ENCODE measurements around the gene POLD4. TPM values are rescaled to one million over a fixed set of nuclear protein-coding genes. Genes with fewer than 3 reads are reported as not detected.

POLD4 gene
- total RNA-seq, 1 experiment from 2014 or later = 78.7 TPM

- ChIA-PET POLR2A (interaction anchor here (1.2 to 1.6 kb wide), 2 partner anchors 77 to 83 kb away, joined by 3 to 4 read pairs; no protein-coding TSS in a partner anchor), CTCF (interaction anchor here (0.5 to 2.0 kb wide), 11 partner anchors 9 to 341 kb away, joined by 3 to 21 read pairs (median 6); partner anchors contain the start of genes ANKRD13D, GRK2 and SSH3)
- Histone ChIP-seq H3K36me3 (ENCODE audit: control insufficient read depth, insufficient read depth, low read length) (no peaks in the 10 kb centered on the region), H3K27ac (ENCODE audit: low read length) (peak overlapping the region; percentile 97), H3K4me3 (ENCODE audit: low read depth in 2 of 2, low read length in 2 of 2) (peak overlapping the region; percentile 82 to 85), H3K9me3 (ENCODE audit: control insufficient read depth, insufficient read depth, low read depth, low read length) (no peaks in the 10 kb centered on the region), H3K4me1 (ENCODE audit: control insufficient read depth, insufficient read depth, low read length) (peaks cover 6% of the 10 kb centered on the region; the same call in 1 of the 2 replicates), H3K27me3 (ENCODE audit: control insufficient read depth, insufficient read depth, low read length) (no peaks in the 10 kb centered on the region)
- TF ChIP-seq TCF7L2 (IDR thresholded peaks at IDR 0.05; ENCODE audit: low read depth, low read length) (no peak), POLR2AphosphoS5 (IDR thresholded peaks at IDR 0.05; ENCODE audit: low read depth, low read length) (no peak), SIN3A (IDR thresholded peaks at IDR 0.05; ENCODE audit: borderline replicate concordance, insufficient read depth, low read depth, low read length) (no peak)
- TF ChIP-seq, protein P1, sequence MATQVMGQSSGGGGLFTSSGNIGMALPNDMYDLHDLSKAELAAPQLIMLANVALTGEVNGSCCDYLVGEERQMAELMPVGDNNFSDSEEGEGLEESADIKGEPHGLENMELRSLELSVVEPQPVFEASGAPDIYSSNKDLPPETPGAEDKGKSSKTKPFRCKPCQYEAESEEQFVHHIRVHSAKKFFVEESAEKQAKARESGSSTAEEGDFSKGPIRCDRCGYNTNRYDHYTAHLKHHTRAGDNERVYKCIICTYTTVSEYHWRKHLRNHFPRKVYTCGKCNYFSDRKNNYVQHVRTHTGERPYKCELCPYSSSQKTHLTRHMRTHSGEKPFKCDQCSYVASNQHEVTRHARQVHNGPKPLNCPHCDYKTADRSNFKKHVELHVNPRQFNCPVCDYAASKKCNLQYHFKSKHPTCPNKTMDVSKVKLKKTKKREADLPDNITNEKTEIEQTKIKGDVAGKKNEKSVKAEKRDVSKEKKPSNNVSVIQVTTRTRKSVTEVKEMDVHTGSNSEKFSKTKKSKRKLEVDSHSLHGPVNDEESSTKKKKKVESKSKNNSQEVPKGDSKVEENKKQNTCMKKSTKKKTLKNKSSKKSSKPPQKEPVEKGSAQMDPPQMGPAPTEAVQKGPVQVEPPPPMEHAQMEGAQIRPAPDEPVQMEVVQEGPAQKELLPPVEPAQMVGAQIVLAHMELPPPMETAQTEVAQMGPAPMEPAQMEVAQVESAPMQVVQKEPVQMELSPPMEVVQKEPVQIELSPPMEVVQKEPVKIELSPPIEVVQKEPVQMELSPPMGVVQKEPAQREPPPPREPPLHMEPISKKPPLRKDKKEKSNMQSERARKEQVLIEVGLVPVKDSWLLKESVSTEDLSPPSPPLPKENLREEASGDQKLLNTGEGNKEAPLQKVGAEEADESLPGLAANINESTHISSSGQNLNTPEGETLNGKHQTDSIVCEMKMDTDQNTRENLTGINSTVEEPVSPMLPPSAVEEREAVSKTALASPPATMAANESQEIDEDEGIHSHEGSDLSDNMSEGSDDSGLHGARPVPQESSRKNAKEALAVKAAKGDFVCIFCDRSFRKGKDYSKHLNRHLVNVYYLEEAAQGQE (IDR thresholded peaks at IDR 0.05; ENCODE audit: insufficient read depth in 1 of 2, low read depth in 2 of 2, low read length in 1 of 2) = no peak
- TF ChIP-seq, protein P2, sequence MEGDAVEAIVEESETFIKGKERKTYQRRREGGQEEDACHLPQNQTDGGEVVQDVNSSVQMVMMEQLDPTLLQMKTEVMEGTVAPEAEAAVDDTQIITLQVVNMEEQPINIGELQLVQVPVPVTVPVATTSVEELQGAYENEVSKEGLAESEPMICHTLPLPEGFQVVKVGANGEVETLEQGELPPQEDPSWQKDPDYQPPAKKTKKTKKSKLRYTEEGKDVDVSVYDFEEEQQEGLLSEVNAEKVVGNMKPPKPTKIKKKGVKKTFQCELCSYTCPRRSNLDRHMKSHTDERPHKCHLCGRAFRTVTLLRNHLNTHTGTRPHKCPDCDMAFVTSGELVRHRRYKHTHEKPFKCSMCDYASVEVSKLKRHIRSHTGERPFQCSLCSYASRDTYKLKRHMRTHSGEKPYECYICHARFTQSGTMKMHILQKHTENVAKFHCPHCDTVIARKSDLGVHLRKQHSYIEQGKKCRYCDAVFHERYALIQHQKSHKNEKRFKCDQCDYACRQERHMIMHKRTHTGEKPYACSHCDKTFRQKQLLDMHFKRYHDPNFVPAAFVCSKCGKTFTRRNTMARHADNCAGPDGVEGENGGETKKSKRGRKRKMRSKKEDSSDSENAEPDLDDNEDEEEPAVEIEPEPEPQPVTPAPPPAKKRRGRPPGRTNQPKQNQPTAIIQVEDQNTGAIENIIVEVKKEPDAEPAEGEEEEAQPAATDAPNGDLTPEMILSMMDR (IDR thresholded peaks at IDR 0.05) = no peak
- ATAC-seq (peak; percentile 1; the same call in 1 of the 2 replicates), DNase-seq (ENCODE audit: low read depth, low spot score) (no peak)
- BruUV-seq (replicated peaks) = no TSS peak
- in situ Hi-C loops (cut with HindIII; ENCODE audit: low pct_unique_long_range_greater_than_20kb, low sequenced_read_pairs) = no loop called here
- intact Hi-C loops (cut with micrococcal nuclease; ENCODE audit: unreplicated experiment) = loop anchor here (2.0 to 10.0 kb wide), 2 partner anchors 52 to 222 kb away; no protein-coding TSS in a partner anchor
Observed at GRCh38 chr11:67316882-67317204, 36.5 kb downstream of the POLD4 start.

GRCh38 chr11:67315325-67315909 lies 37.9 kb downstream of the POLD4 start:
- no TSS peak for BruUV-seq (replicated peaks)
- ChIA-PET POLR2A (no interaction called here), CTCF (interaction anchor here (0.6 to 0.7 kb wide), 3 partner anchors 54 to 418 kb away, joined by 3 to 7 read pairs (median 3); no protein-coding TSS in a partner anchor)
- no peaks in the 10 kb centered on the region for H3K27me3 ChIP-seq (ENCODE audit: control insufficient read depth, insufficient read depth, low read length)
- intact Hi-C loops (cut with micrococcal nuclease; ENCODE audit: unreplicated experiment) = loop anchor here (10.0 kb wide), 1 partner anchor 221 kb away; no protein-coding TSS in a partner anchor
- H3K9me3 ChIP-seq (ENCODE audit: control insufficient read depth, insufficient read depth, low read depth, low read length) = no peaks in the 10 kb centered on the region
- H3K27ac ChIP-seq (ENCODE audit: low read length) = no peak overlapping the region
- H3K4me1 ChIP-seq (ENCODE audit: control insufficient read depth, insufficient read depth, low read length) = peaks cover 6% of the 10 kb centered on the region; the same call in 1 of the 2 replicates
- H3K36me3 ChIP-seq (ENCODE audit: control insufficient read depth, insufficient read depth, low read length) = no peaks in the 10 kb centered on the region
- ATAC-seq (no peak), DNase-seq (ENCODE audit: low read depth, low spot score) (no peak)
- TF ChIP-seq, protein P2 (IDR thresholded peaks at IDR 0.05) = no peak
- TF ChIP-seq SIN3A (IDR thresholded peaks at IDR 0.05; ENCODE audit: borderline replicate concordance, insufficient read depth, low read depth, low read length) (no peak), TCF7L2 (IDR thresholded peaks at IDR 0.05; ENCODE audit: low read depth, low read length) (no peak), POLR2AphosphoS5 (IDR thresholded peaks at IDR 0.05; ENCODE audit: low read depth, low read length) (no peak)
- TF ChIP-seq, protein P1 (IDR thresholded peaks at IDR 0.05; ENCODE audit: insufficient read depth in 1 of 2, low read depth in 2 of 2, low read length in 1 of 2) = no peak
- H3K4me3 ChIP-seq (ENCODE audit: low read depth in 2 of 2, low read length in 2 of 2) = no peak overlapping the region
- in situ Hi-C loops (cut with HindIII; ENCODE audit: low pct_unique_long_range_greater_than_20kb, low sequenced_read_pairs) = no loop called here
